Breast epithelium (tissue), 3 donors: ENCODE results near the gene FLT4.

Experiments
- POLR2A ChIP-seq: fragments of 450-650 bp; IDR thresholded peaks from one replicate; pipeline ENCODE4 v1.6.1; 2016; ENCODE audit warnings: antibody characterized with exemption, mild to moderate bottlenecking, moderate library complexity
- POLR2AphosphoS5 ChIP-seq, 3 donors: sonication (generic); formaldehyde crosslinking; IDR thresholded peaks; one replicate each; pipeline ENCODE4 v1.6.1; 2017; ENCODE audit warnings: antibody characterized with exemption in 3 of 3
- TF ChIP-seq, protein P1 (sequence below), 3 donors: fragments of 450-650 bp; IDR thresholded peaks; one replicate each; pipeline ENCODE4 v1.5.1; 2016 to 2017; ENCODE audit warnings: antibody characterized with exemption in 3 of 3, mild to moderate bottlenecking in 3 of 3, moderate library complexity in 3 of 3

DNA sequence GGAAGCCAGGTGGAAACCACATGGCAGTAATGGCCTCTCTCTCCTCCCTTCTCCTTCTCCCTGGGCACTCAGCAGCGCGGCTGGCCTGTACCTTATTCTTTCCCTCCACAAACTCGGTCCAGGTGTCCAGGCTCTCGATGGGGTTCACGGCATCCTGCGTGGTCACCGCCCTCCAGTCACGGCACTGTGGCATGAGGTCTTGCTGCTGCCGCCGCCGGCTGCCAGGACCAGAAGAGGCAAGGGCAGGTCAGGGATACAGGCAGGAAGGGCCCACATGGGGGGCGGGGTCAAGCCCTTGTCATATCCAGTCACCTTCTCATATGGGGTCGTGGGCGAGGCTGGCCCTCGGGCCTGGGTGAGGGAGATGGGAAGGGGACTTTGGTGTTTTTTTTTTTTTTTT lies 25.6 kb downstream of the FLT4 start:
- TF ChIP-seq, protein P1, sequence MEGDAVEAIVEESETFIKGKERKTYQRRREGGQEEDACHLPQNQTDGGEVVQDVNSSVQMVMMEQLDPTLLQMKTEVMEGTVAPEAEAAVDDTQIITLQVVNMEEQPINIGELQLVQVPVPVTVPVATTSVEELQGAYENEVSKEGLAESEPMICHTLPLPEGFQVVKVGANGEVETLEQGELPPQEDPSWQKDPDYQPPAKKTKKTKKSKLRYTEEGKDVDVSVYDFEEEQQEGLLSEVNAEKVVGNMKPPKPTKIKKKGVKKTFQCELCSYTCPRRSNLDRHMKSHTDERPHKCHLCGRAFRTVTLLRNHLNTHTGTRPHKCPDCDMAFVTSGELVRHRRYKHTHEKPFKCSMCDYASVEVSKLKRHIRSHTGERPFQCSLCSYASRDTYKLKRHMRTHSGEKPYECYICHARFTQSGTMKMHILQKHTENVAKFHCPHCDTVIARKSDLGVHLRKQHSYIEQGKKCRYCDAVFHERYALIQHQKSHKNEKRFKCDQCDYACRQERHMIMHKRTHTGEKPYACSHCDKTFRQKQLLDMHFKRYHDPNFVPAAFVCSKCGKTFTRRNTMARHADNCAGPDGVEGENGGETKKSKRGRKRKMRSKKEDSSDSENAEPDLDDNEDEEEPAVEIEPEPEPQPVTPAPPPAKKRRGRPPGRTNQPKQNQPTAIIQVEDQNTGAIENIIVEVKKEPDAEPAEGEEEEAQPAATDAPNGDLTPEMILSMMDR (IDR thresholded peaks at IDR 0.05), result no peak
- TF ChIP-seq POLR2A, result no peak
- no peak for TF ChIP-seq POLR2AphosphoS5 (IDR thresholded peaks at IDR 0.05)
